Right ventricle myocardium inferior (tissue), 1 donor: Measurements from ENCODE around the gene DPP3. TPM values are rescaled to one million over a fixed set of nuclear protein-coding genes. Genes with fewer than 3 reads are reported as not detected.
A peak's percentile ranks its signal among the peaks of the same experiment; 100 is the strongest.
"Not testable (repeated sequence)": the region's sequence is repeated elsewhere in the genome, so short reads cannot be mapped to it uniquely, and the experiment has no call there.

Source experiments
- ATAC-seq: fragments of 200-7000 bp; cut with Tn5 transposase; one replicate; pipeline ENCODE4 v1.9.1; 2020; ENCODE audit warnings: mild to moderate bottlenecking, moderate library complexity
- DNase-seq: peaks from one replicate; pipeline ENCODE4 v3.0.0; 2021; ENCODE audit errors: missing footprints
- intact Hi-C: fragments of 100-400 bp; cut with DNase I; formaldehyde crosslinking; loops from one replicate; pipeline ENCODE4 v1.11.0; 2022
- total RNA-seq: library from RNA; stranded (reverse); fragmentation: NEBNext Ultra II Directional; extraction: Animal tissue kit (Norgen Biotek cat#: 25700); gene quantifications from one replicate; pipeline ENCODE4 v1.2.1, GENCODE V29; 2021
- donor health status: DM: no; HTN: yes; CAD: no; lungs with severe emphysema.

Gene DPP3
- total RNA-seq, 1 donor from 2014 or later = 15.8 TPM

- no peak for ATAC-seq
- no peak for DNase-seq
- intact Hi-C loops = no loop called here
Observed at GRCh38 chr11:66459138-66459778, 21.0 kb upstream of the DPP3 start.

- DNase-seq (no peak), ATAC-seq (no peak)
- intact Hi-C loops = no loop called here
Observed at GRCh38 chr11:66462010-66462409, 18.2 kb upstream of the DPP3 start.

GRCh38 chr11:66462911-66463310 lies 17.3 kb upstream of the DPP3 start:
- ATAC-seq = no peak
- no peak for DNase-seq
- intact Hi-C loops = no loop called here

GRCh38 chr11:66464116-66464515 lies 16.1 kb upstream of the DPP3 start:
- intact Hi-C loops, DNase-seq, ATAC-seq: not testable (repeated sequence)

GRCh38 chr11:66464916-66465315 lies 15.3 kb upstream of the DPP3 start:
- DNase-seq (no peak), ATAC-seq (no peak)
- intact Hi-C loops = no loop called here

GRCh38 chr11:66465373-66466224 lies 14.6 kb upstream of the DPP3 start:
- intact Hi-C loops = loop anchor here (1.0 to 2.0 kb wide), 2 partner anchors 15 to 81 kb away; partner anchors contain the start of genes ACTN3, DPP3 and ZDHHC24
- DNase-seq = no peak
- no peak for ATAC-seq

- DNase-seq (peak; percentile 95), ATAC-seq (peak; percentile 99)
- intact Hi-C loops = loop anchor here (1.0 to 2.0 kb wide), 2 partner anchors 14 to 80 kb away; partner anchors contain the start of genes ACTN3, DPP3 and ZDHHC24
Observed at GRCh38 chr11:66466225-66467033, 13.8 kb upstream of the DPP3 start, which contains the start of gene PELI3. Gene PELI3 (plus strand): TSS chr11:66466905. CDS start chr11:66468129, 1,224 bp downstream.

GRCh38 chr11:66467034-66467659 lies 13.1 kb upstream of the DPP3 start:
- peak; percentile 0 for ATAC-seq
- DNase-seq = peak; percentile 74

GRCh38 chr11:66467756-66468155 lies 12.5 kb upstream of the DPP3 start:
- ATAC-seq = no peak
- intact Hi-C loops = loop anchor here (2.0 kb wide), 1 partner anchor 13 kb away; the partner anchor contains the start of gene DPP3
- DNase-seq = no peak

More at GRCh38 chr11:66467034-66467659, 13.1 kb upstream of the DPP3 start:
- intact Hi-C loops = loop anchor here (2.0 kb wide), 1 partner anchor 14 kb away; the partner anchor contains the start of gene DPP3

- no peak for DNase-seq
- intact Hi-C loops = no loop called here
- no peak for ATAC-seq
Observed at GRCh38 chr11:66468691-66469090, 11.5 kb upstream of the DPP3 start.

GRCh38 chr11:66469441-66469840 lies 10.8 kb upstream of the DPP3 start:
- intact Hi-C loops = no loop called here
- ATAC-seq (no peak), DNase-seq (no peak)

- intact Hi-C loops = no loop called here
- ATAC-seq = no peak
- no peak for DNase-seq
Observed at GRCh38 chr11:66470015-66470414, 10.2 kb upstream of the DPP3 start.

GRCh38 chr11:66471142-66471541 lies 9.1 kb upstream of the DPP3 start:
- ATAC-seq (no peak), DNase-seq (no peak)
- intact Hi-C loops = no loop called here

GRCh38 chr11:66472054-66472453 lies 8.2 kb upstream of the DPP3 start:
- ATAC-seq = no peak
- intact Hi-C loops = no loop called here

GRCh38 chr11:66473167-66473566 lies 7.1 kb upstream of the DPP3 start:
- ATAC-seq (no peak), DNase-seq (no peak)
- intact Hi-C loops = no loop called here

More at GRCh38 chr11:66472054-66472453, 8.2 kb upstream of the DPP3 start:
- DNase-seq = no peak

- intact Hi-C loops = no loop called here
- ATAC-seq = no peak
- no peak for DNase-seq
Observed at GRCh38 chr11:66473608-66474515, 6.4 kb upstream of the DPP3 start.

GRCh38 chr11:66475349-66476172 lies 4.7 kb upstream of the DPP3 start:
- ATAC-seq = no peak
- DNase-seq = no peak
- intact Hi-C loops = no loop called here
